H1 (cell line): Measurements from ENCODE around the gene ADA. TPM values are rescaled to one million over a fixed set of nuclear protein-coding genes. Genes with fewer than 3 reads are reported as not detected.

Source experiments
- CTCF ChIA-PET: fragments of 300-600 bp; sonication (Branson Sonifier 250); formaldehyde crosslinking; loops from one replicate; lab custom pipeline; 2021; ENCODE audit not compliant: partially characterized antibody; lab: Charles Lee
- POLR2A ChIA-PET: fragments of 300-600 bp; sonication (Branson Sonifier 250); formaldehyde crosslinking; loops from one replicate; lab custom pipeline; 2021; ENCODE audit warnings: inconsistent platforms; ENCODE audit not compliant: partially characterized antibody; lab: Charles Lee
- DNase-seq, 2 experiments: peaks; one replicate each; pipeline versions ENCODE4 v3.0.0 to v3.0.0-alpha.2; 2010 to 2022; ENCODE audit warnings: low spot score in 2 of 2, low read depth in 1 of 2, mixed read lengths in 1 of 2
- FAIRE-seq: peaks from 2 replicates; lab custom pipeline; 2011; peaks lifted over from hg19 to GRCh38; lab: Jason Lieb, UNC
- H2AFZ ChIP-seq: 2 replicates; pipeline ENCODE4 v1.8.1; 2012; ENCODE audit warnings: low read length, inconsistent platforms
- H2AK5ac ChIP-seq: 2 replicates; pipeline ENCODE4 v1.6.1; 2013; ENCODE audit warnings: low read depth, low read length
- H2BK120ac ChIP-seq: replicated peaks from 2 replicates; pipeline ENCODE3; 2013; ENCODE audit warnings: low read depth, low read length, inconsistent platforms
- H2BK12ac ChIP-seq: 2 replicates; pipeline ENCODE4 v1.6.1; 2013; ENCODE audit warnings: low read depth, low read length
- H2BK15ac ChIP-seq: 2 replicates; pipeline ENCODE4 v1.6.1; 2013; ENCODE audit warnings: low read length
- H2BK20ac ChIP-seq: 2 replicates; pipeline ENCODE4 v1.6.1; 2013; ENCODE audit warnings: low read length
- H2BK5ac ChIP-seq: 2 replicates; pipeline ENCODE4 v1.6.1; 2013; ENCODE audit warnings: low read depth, low read length
- H3K14ac ChIP-seq: 2 replicates; pipeline ENCODE4 v1.6.1; 2013; ENCODE audit warnings: inconsistent platforms; ENCODE audit not compliant: insufficient read length
- H3K18ac ChIP-seq: 2 replicates; pipeline ENCODE4 v1.6.1; 2013; ENCODE audit warnings: low read length; ENCODE audit errors: extremely low read depth
- H3K23ac ChIP-seq: 2 replicates; pipeline ENCODE4 v1.6.1; 2013; ENCODE audit warnings: inconsistent platforms; ENCODE audit not compliant: insufficient read length
- H3K23me2 ChIP-seq: 2 replicates; pipeline ENCODE4 v1.6.1; 2013; ENCODE audit warnings: low read depth, low read length
- H3K27ac ChIP-seq: 2 replicates; pipeline ENCODE4 v1.6.1; 2011; ENCODE audit warnings: low read depth, low read length, inconsistent platforms
- H3K27me3 ChIP-seq, 4 experiments: replicated peaks in 1 of 4; 1 replicate in 1 of 4; 2 replicates in 3 of 4; pipeline versions ENCODE4 v1.6.1 to v1.8.1; 2011 to 2013; ENCODE audit warnings: low read length in 3 of 4, mild to moderate bottlenecking in 3 of 4, inconsistent platforms in 2 of 4, mixed read lengths in 2 of 4, moderate library complexity in 1 of 4; ENCODE audit not compliant: control insufficient read depth in 3 of 4, insufficient read depth in 3 of 4; ENCODE audit errors: extremely low read depth in 1 of 4
- H3K36me3 ChIP-seq, 4 experiments: 2 replicates each; pipeline versions ENCODE4 v1.6.1 to v1.8.1; 2011 to 2013; ENCODE audit warnings: mild to moderate bottlenecking in 4 of 4, low read length in 3 of 4, moderate library complexity in 2 of 4, control low read depth in 1 of 4, inconsistent platforms in 1 of 4; ENCODE audit not compliant: insufficient read depth in 4 of 4, control insufficient read depth in 2 of 4
- H3K4ac ChIP-seq: replicated peaks from 2 replicates; pipeline ENCODE3; 2013; ENCODE audit warnings: low read length, low read depth, mixed read lengths, inconsistent platforms; ENCODE audit not compliant: insufficient read length
- H3K4me1 ChIP-seq, 4 experiments: replicated peaks in 1 of 4; 1 replicate in 1 of 4; 2 replicates in 3 of 4; pipeline versions ENCODE4 v1.6.1 to v1.8.1; 2011 to 2013; ENCODE audit warnings: low read length in 3 of 4, inconsistent platforms in 2 of 4, mixed read lengths in 1 of 4; ENCODE audit not compliant: insufficient read depth in 4 of 4, control insufficient read depth in 3 of 4
- H3K4me2 ChIP-seq, 2 experiments: 2 replicates each; pipeline versions ENCODE4 v1.6.1 to v1.8.1; 2011 to 2013; ENCODE audit warnings: low read depth in 2 of 2, low read length in 2 of 2, control low read depth in 1 of 2, inconsistent platforms in 1 of 2, mild to moderate bottlenecking in 1 of 2; ENCODE audit not compliant: insufficient read depth in 1 of 2
- H3K4me3 ChIP-seq, 4 experiments: fragments of 200-600, 300-600 bp in 1 of 4; sonication (generic), shearing (Covaris generic), sonication (Bioruptor Twin) in 1 of 4; 2 replicates each; pipeline versions ENCODE4 v1.5.1 to v1.8.1; 2011 to 2016; ENCODE audit warnings: low read length in 4 of 4, low read depth in 3 of 4, control low read depth in 2 of 4, inconsistent platforms in 2 of 4, mild to moderate bottlenecking in 2 of 4, mixed read lengths in 1 of 4, moderate library complexity in 1 of 4; ENCODE audit not compliant: insufficient read depth in 2 of 4; ENCODE audit errors: extremely low read depth in 1 of 4
- H3K56ac ChIP-seq: replicated peaks from 2 replicates; pipeline ENCODE3; 2013; ENCODE audit warnings: low read depth, mild to moderate bottlenecking, mixed read lengths, low read length, inconsistent platforms; ENCODE audit not compliant: insufficient read length
- H3K79me1 ChIP-seq: 2 replicates; pipeline ENCODE4 v1.6.1; 2013; ENCODE audit warnings: low read depth, low read length, control low read depth
- H3K79me2 ChIP-seq, 2 experiments: 2 replicates each; pipeline versions ENCODE4 v1.6.1 to v1.8.1; 2012 to 2013; ENCODE audit warnings: low read length in 2 of 2, mild to moderate bottlenecking in 2 of 2, inconsistent platforms in 1 of 2; ENCODE audit not compliant: insufficient read depth in 2 of 2, control insufficient read depth in 1 of 2
- H3K9ac ChIP-seq, 4 experiments: replicated peaks in 1 of 4; 1 replicate in 1 of 4; 2 replicates in 3 of 4; pipeline versions ENCODE4 v1.6.1 to v1.8.1; 2011 to 2013; ENCODE audit warnings: low read depth in 3 of 4, low read length in 3 of 4, control low read depth in 2 of 4, mild to moderate bottlenecking in 2 of 4, moderate library complexity in 2 of 4, inconsistent platforms in 1 of 4; ENCODE audit errors: extremely low read depth in 1 of 4
- H3K9me3 ChIP-seq, 2 experiments: 2 replicates each; pipeline versions ENCODE4 v1.6.1 to v1.8.1; 2012 to 2013; ENCODE audit warnings: mild to moderate bottlenecking in 2 of 2, moderate library complexity in 2 of 2, control low read depth in 1 of 2, inconsistent platforms in 1 of 2, low read depth in 1 of 2, low read length in 1 of 2, mixed read lengths in 1 of 2; ENCODE audit not compliant: insufficient read depth in 2 of 2
- H4K20me1 ChIP-seq, 2 experiments: replicated peaks in 1 of 2; 2 replicates each; pipeline versions ENCODE3 to v1.8.1; 2011 to 2013; ENCODE audit warnings: inconsistent platforms in 2 of 2, low read length in 2 of 2, mild to moderate bottlenecking in 1 of 2; ENCODE audit not compliant: insufficient read depth in 2 of 2, control insufficient read depth in 1 of 2
- H4K5ac ChIP-seq: 2 replicates; pipeline ENCODE4 v1.6.1; 2013; ENCODE audit warnings: low read length, low read depth, mixed read lengths, inconsistent platforms; ENCODE audit not compliant: insufficient read length
- H4K8ac ChIP-seq: 2 replicates; pipeline ENCODE4 v1.8.0; 2013; ENCODE audit warnings: mild to moderate bottlenecking, moderate library complexity, low read length, inconsistent platforms; ENCODE audit not compliant: insufficient read depth; ENCODE audit errors: extremely low read depth
- H4K91ac ChIP-seq: replicated peaks from 2 replicates; pipeline ENCODE3; 2013; ENCODE audit warnings: low read length, mixed read lengths, inconsistent platforms; ENCODE audit not compliant: insufficient read length
- ATF2 ChIP-seq: IDR thresholded peaks from 2 replicates; pipeline ENCODE4 v1.6.1; 2012; ENCODE audit warnings: low read length, inconsistent platforms
- KDM1A ChIP-seq: fragments of 200-600, 300-600 bp; sonication (generic); IDR thresholded peaks from 2 replicates; pipeline ENCODE4 v1.7.1; 2016; ENCODE audit warnings: mild to moderate bottlenecking, low read length, borderline replicate concordance
- SUZ12 ChIP-seq: fragments of 200-600 bp; sonication (generic); IDR thresholded peaks from 2 replicates; pipeline ENCODE4 v1.6.1; 2012; ENCODE audit warnings: mild to moderate bottlenecking, inconsistent platforms, low read length, moderate library complexity, mixed read lengths
- WGBS, 2 experiments: shearing (Covaris generic) in 1 of 2; methylation state at CpG; one replicate each; pipeline versions ENCODE4 v1.1.6 to v1.1.7; 2013 to 2015; ENCODE audit warnings: low lambda C conversion rate in 2 of 2, mixed read lengths in 2 of 2, inconsistent platforms in 1 of 2, low coverage in 1 of 2, missing lambda C conversion rate in 1 of 2; ENCODE audit not compliant: insufficient replicate concordance in 2 of 2, insufficient coverage in 1 of 2, insufficient read length in 1 of 2; ENCODE audit errors: extremely low coverage in 1 of 2, missing lambda C conversion rate in 1 of 2; 5-methylcytosine and 5-hydroxymethylcytosine counted together
- polyA plus RNA-seq, 7 experiments: library from polyadenylated mRNA; depleted of rRNA in 3 of 7; stranded (reverse) in 5 of 7; unstranded in 2 of 7; fragments of >200 nt in 5 of 7; fragments of 200-250 nt in 2 of 7; gene quantifications; 1 replicate in 5 of 7; 2 replicates in 1 of 7; 4 replicates in 1 of 7; pipeline versions ENCODE4 v1.2.1 to v1.2.3, GENCODE V29; 2011 to 2013; ENCODE audit warnings: missing spikeins in 2 of 7, mixed read lengths in 2 of 7
- total RNA-seq: library from RNA; stranded (reverse); fragmentation: NEBNext Ultra II Directional; extraction: Animal tissue kit (Norgen Biotek cat#: 25700); gene quantifications from 2 replicates; pipeline ENCODE4 v1.2.1, GENCODE V29; 2021

ADA gene
- total and polyA plus RNA-seq, 2 of the 8 experiments (the other 6 are each of a cell fraction or from before 2014, with no cell fraction given), result 19.9 to 32.8 TPM

- Histone ChIP-seq H2BK15ac (no peak overlapping the region), H3K27me3 (no peaks in the 10 kb centered on the region), H3K4me3 (no peak overlapping the region), H3K9ac (no peak overlapping the region), H2AFZ (no peak overlapping the region), H3K4me1 (peaks cover 0 to 3% (median 0%) of the 10 kb centered on the region in 4 experiments; a peak in 1 of 7 replicates), H4K20me1 (no peaks in the 10 kb centered on the region), H2AK5ac (no peak overlapping the region), H2BK120ac (no peak overlapping the region), H2BK12ac (no peak overlapping the region), H4K8ac (no peak overlapping the region), H3K18ac (no peak overlapping the region), H2BK20ac (no peak overlapping the region), H2BK5ac (no peak overlapping the region), H3K4me2 (no peak overlapping the region), H3K23ac (no peak overlapping the region), H3K79me1 (no peaks in the 10 kb centered on the region), H3K27ac (no peak overlapping the region), H3K23me2 (no peaks in the 10 kb centered on the region), H3K14ac (no peak overlapping the region), H3K79me2 (no peaks in the 10 kb centered on the region), H4K91ac (no peak overlapping the region), H3K56ac (no peak overlapping the region), H4K5ac (no peak overlapping the region), H3K4ac (no peak overlapping the region), H3K9me3 (no peaks in the 10 kb centered on the region), H3K36me3 (no peaks in the 10 kb centered on the region)
- CTCF ChIA-PET, result interaction anchor here (0.5 to 2.2 kb wide), 6 partner anchors 8 to 746 kb away, joined by 3 to 6 read pairs (median 3); no protein-coding TSS in a partner anchor
- no peak for FAIRE-seq
- POLR2A ChIA-PET, result interaction anchor here (0.8 kb wide), 1 partner anchor 9 kb away, joined by 3 read pairs; no protein-coding TSS in a partner anchor
- DNase-seq, result no peak
- WGBS, 2 experiments, result 88% methylated on average over 2 of the region's 2 CpGs; no CpG with 5 or more reads in 1 of the 2 experiments
- TF ChIP-seq ATF2, result no peak
- no peak for TF ChIP-seq SUZ12
- peak; percentile 58; the same call in 1 of the 2 replicates for TF ChIP-seq KDM1A
Measured at GRCh38 chr20:44573501-44573869, 78.0 kb downstream of the ADA start.
